ENCODE measurements around the gene HELB. TPM values are rescaled to one million over a fixed set of nuclear protein-coding genes. Genes with fewer than 3 reads are reported as not detected.
A peak's percentile ranks its signal among the peaks of the same experiment; 100 is the strongest.

The HELB gene
- total and polyA plus RNA-seq, 7 experiments from 2014 or later: 29.6 to 59.2 (median 52.6) TPM

DNA sequence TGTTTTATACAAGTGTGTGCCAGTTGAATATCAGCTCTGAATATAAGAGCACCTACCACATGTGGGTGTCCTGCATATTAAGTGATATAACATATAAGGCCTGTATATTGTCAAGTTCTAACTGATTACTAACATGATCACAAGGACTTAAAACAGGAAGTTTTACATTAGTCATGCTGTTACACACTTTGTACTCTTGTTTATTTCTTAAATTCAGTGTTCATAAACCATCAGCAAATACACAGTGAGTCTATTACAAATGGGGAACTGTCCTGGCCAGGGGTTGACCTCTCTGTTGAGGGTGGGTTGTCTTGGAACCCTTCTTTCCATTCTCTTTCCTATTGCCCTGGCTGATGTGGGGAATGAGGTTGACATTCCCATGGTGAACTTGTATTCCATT, 19.1 kb downstream of the HELB start:
- Histone ChIP-seq H3K4me1 (ENCODE audit: control insufficient read depth in 2 of 2, insufficient read depth in 2 of 2, low read length in 2 of 2) (peaks cover 0 to 4% of the 10 kb centered on the region in 2 donors), H3K27ac (ENCODE audit: low read depth, low read length) (no peak overlapping the region), H3K9me3 (ENCODE audit: control insufficient read depth in 2 of 3, low read length in 3 of 3) (no peaks in the 10 kb centered on the region), H3K36me3 (ENCODE audit: control insufficient read depth in 2 of 3, insufficient read depth in 3 of 3, low read length in 3 of 3) (peaks cover 0 to 55% (median 16%) of the 10 kb centered on the region in 3 experiments), H3K27me3 (ENCODE audit: control insufficient read depth in 2 of 2, insufficient read depth in 2 of 2, low read length in 2 of 2) (no peaks in the 10 kb centered on the region), H3K4me3 (ENCODE audit: low read length) (no peak overlapping the region)
- Mint-ChIP-seq H3K4me1 (peaks cover 18 to 80% (median 69%) of the 10 kb centered on the region in 7 donors), H3K4me3 (no peak overlapping the region), H3K27me3 (no peaks in the 10 kb centered on the region), H3K27ac (peak overlapping the region in 6 of 9 donors; percentile 1 to 71 (median 10)), H3K36me3 (peaks cover 22 to 73% (median 38%) of the 10 kb centered on the region in 5 donors), H3K9me3 (no peaks in the 10 kb centered on the region)
- intact Hi-C loops (cut with micrococcal nuclease): loop anchor here in 1 of 2 donors (5.0 kb wide), 1 partner anchor 34 kb away; no protein-coding TSS in a partner anchor
- ATAC-seq (peak; percentile 76), DNase-seq (no peak)
- ChIA-PET CTCF (interaction anchor here (1.3 kb wide), 1 partner anchor 51 kb away, joined by 3 read pairs; no protein-coding TSS in a partner anchor), POLR2A (interaction anchor here (0.9 to 1.0 kb wide), 2 partner anchors 11 to 20 kb away, joined by 3 read pairs; no protein-coding TSS in a partner anchor)

DNA sequence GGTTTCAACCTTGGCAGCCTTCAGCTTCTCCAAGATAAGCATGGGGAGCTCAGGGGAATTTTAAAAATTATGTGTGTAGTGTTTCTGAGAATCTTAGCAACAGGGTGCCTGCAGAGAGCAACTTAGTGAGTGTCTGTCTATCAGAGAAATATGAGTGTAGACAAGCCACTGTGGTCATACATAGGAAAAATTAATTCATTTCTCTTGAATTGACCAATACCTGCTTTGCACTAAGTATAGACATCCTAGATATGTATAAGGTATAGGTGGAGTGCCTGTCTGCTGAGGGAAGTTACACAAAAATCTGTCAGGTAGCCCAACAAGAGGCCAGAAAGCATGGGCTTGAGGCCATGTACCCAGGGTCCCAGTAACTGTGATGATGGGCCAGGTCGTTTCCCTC, 20.7 kb downstream of the HELB start:
- CTCF ChIA-PET: no interaction called here
- H3K9me3 Mint-ChIP-seq: no peaks in the 10 kb centered on the region
- ATAC-seq: no peak

DNA sequence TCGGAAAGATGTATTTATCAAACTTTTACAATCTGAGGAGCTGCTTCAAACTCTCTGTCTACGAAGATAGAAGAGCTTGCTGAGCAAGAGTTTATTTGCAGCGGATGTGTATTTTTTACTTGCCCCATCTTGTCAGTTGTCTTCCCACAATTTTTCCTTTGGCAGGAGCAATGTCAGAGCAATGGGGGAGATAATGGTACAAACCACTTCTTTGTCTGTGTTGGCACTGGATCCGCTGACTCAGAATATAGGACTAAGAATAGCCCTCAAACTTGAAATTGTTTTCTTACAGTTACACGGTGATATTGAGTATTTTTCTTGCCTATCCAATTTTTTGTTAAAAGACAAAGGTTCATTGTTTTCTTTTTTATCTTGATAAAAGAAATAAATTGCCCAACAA, 27.6 kb downstream of the HELB start:
- Mint-ChIP-seq H3K27ac (peak overlapping the region in 1 of 9 donors; percentile 62), H3K4me1 (peaks cover 21 to 62% (median 42%) of the 10 kb centered on the region in 7 donors), H3K27me3 (no peaks in the 10 kb centered on the region), H3K36me3 (peaks cover 30 to 70% (median 58%) of the 10 kb centered on the region in 5 donors), H3K4me3 (no peak overlapping the region), H3K9me3 (no peaks in the 10 kb centered on the region)
- intact Hi-C loops (cut with micrococcal nuclease): no loop called here
- ChIA-PET CTCF (no interaction called here), POLR2A (interaction anchor here (0.6 to 0.9 kb wide), 3 partner anchors 15 to 42 kb away, joined by 3 read pairs; no protein-coding TSS in a partner anchor)
- no peaks in the 10 kb centered on the region for H3K4me1 ChIP-seq (ENCODE audit: control insufficient read depth in 2 of 2, insufficient read depth in 2 of 2, low read length in 2 of 2)
- no peak overlapping the region for H3K4me3 ChIP-seq (ENCODE audit: low read length)
- no peaks in the 10 kb centered on the region for H3K9me3 ChIP-seq (ENCODE audit: control insufficient read depth in 2 of 3, low read length in 3 of 3)
- no peaks in the 10 kb centered on the region for H3K27me3 ChIP-seq (ENCODE audit: control insufficient read depth in 2 of 2, insufficient read depth in 2 of 2, low read length in 2 of 2)
- H3K36me3 ChIP-seq (ENCODE audit: control insufficient read depth in 2 of 3, insufficient read depth in 3 of 3, low read length in 3 of 3): peaks cover 13 to 57% (median 17%) of the 10 kb centered on the region in 3 experiments
- DNase-seq: no peak
- no peak overlapping the region for H3K27ac ChIP-seq (ENCODE audit: low read depth, low read length)
- ATAC-seq: no peak

More for the DNA sequence above, 20.7 kb downstream of the HELB start:
- no peaks in the 10 kb centered on the region for H3K4me1 ChIP-seq (ENCODE audit: control insufficient read depth in 2 of 2, insufficient read depth in 2 of 2, low read length in 2 of 2)
- H3K4me1 Mint-ChIP-seq: peaks cover 20 to 82% (median 69%) of the 10 kb centered on the region in 7 donors
- no peak overlapping the region for H3K27ac ChIP-seq (ENCODE audit: low read depth, low read length)
- no peak overlapping the region for H3K4me3 ChIP-seq (ENCODE audit: low read length)
- no peaks in the 10 kb centered on the region for H3K27me3 ChIP-seq (ENCODE audit: control insufficient read depth in 2 of 2, insufficient read depth in 2 of 2, low read length in 2 of 2)
- H3K36me3 Mint-ChIP-seq: peaks cover 21 to 75% (median 47%) of the 10 kb centered on the region in 5 donors
- H3K9me3 ChIP-seq (ENCODE audit: control insufficient read depth in 2 of 3, low read length in 3 of 3): no peaks in the 10 kb centered on the region
- H3K27ac Mint-ChIP-seq: peak overlapping the region in 6 of 9 donors; percentile 2 to 70 (median 41)
- H3K36me3 ChIP-seq (ENCODE audit: control insufficient read depth in 2 of 3, insufficient read depth in 3 of 3, low read length in 3 of 3): peaks cover 0 to 52% (median 16%) of the 10 kb centered on the region in 3 experiments
- no peaks in the 10 kb centered on the region for H3K27me3 Mint-ChIP-seq
- intact Hi-C loops (cut with micrococcal nuclease): loop anchor here in 1 of 2 donors (5.0 kb wide), 1 partner anchor 36 kb away; no protein-coding TSS in a partner anchor
- no peak for DNase-seq
- no peak overlapping the region for H3K4me3 Mint-ChIP-seq
- POLR2A ChIA-PET: interaction anchor here (0.6 kb wide), 1 partner anchor 369 kb away, joined by 3 read pairs; no protein-coding TSS in a partner anchor

DNA sequence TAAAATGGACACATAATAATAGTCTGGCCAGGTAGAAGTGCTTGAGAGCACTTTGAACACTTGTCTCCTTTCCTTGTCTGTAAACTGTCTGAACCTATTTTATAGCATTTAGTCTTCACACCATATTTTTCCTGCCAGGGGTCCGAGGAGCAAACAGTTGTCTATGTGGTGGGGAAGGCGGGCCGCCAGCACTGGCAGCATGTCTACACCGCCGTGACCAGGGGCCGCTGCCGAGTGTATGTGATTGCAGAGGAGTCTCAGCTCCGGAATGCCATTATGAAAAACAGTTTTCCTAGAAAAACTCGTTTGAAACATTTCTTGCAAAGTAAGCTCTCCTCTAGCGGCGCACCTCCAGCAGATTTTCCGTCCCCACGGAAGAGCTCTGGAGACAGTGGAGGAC, 28.7 kb downstream of the HELB start:
- no peaks in the 10 kb centered on the region for H3K27me3 Mint-ChIP-seq
- peaks cover 15 to 51% (median 31%) of the 10 kb centered on the region in 7 donors for H3K4me1 Mint-ChIP-seq
- H3K36me3 Mint-ChIP-seq: peaks cover 22 to 60% (median 51%) of the 10 kb centered on the region in 5 donors
- intact Hi-C loops (cut with micrococcal nuclease): no loop called here
- Histone ChIP-seq H3K27ac (ENCODE audit: low read depth, low read length) (no peak overlapping the region), H3K36me3 (ENCODE audit: control insufficient read depth in 2 of 3, insufficient read depth in 3 of 3, low read length in 3 of 3) (peaks cover 10 to 56% (median 13%) of the 10 kb centered on the region in 3 experiments), H3K4me3 (ENCODE audit: low read length) (no peak overlapping the region), H3K9me3 (ENCODE audit: control insufficient read depth in 2 of 3, low read length in 3 of 3) (no peaks in the 10 kb centered on the region), H3K4me1 (ENCODE audit: control insufficient read depth in 2 of 2, insufficient read depth in 2 of 2, low read length in 2 of 2) (no peaks in the 10 kb centered on the region), H3K27me3 (ENCODE audit: control insufficient read depth in 2 of 2, insufficient read depth in 2 of 2, low read length in 2 of 2) (no peaks in the 10 kb centered on the region)
- H3K27ac Mint-ChIP-seq: peak overlapping the region in 2 of 9 donors; percentile 11 to 82
- ChIA-PET POLR2A (no interaction called here), CTCF (interaction anchor here (1.2 kb wide), 1 partner anchor 59 kb away, joined by 3 read pairs; no protein-coding TSS in a partner anchor)
- DNase-seq: no peak
- H3K9me3 Mint-ChIP-seq: no peaks in the 10 kb centered on the region
- ATAC-seq: no peak
- no peak overlapping the region for H3K4me3 Mint-ChIP-seq

DNA sequence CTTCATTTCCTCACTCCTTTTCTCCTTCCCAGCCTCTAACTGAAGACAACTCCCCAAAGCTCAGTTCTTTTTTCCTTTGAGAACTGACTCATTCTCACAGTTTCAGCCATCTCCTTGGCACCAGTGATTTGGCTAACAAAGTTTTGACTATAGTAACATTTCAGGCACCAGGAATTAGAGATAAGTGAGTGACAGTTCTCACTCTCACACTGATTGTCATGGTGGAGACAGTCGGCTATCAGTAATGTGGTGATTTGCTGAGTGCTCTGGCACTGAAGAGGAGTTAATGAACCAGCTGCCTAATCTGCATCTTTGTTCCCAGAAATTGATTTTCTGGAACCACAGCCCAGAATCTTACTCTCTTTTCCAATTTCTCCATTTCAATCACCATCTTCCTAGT, 29.5 kb downstream of the HELB start:
- peaks cover 21 to 57% (median 47%) of the 10 kb centered on the region in 5 donors for H3K36me3 Mint-ChIP-seq
- no peaks in the 10 kb centered on the region for H3K9me3 ChIP-seq (ENCODE audit: control insufficient read depth in 2 of 3, low read length in 3 of 3)
- H3K27me3 Mint-ChIP-seq: no peaks in the 10 kb centered on the region
- no peaks in the 10 kb centered on the region for H3K9me3 Mint-ChIP-seq
- H3K4me1 ChIP-seq (ENCODE audit: control insufficient read depth in 2 of 2, insufficient read depth in 2 of 2, low read length in 2 of 2): no peaks in the 10 kb centered on the region
- POLR2A ChIA-PET: no interaction called here
- H3K36me3 ChIP-seq (ENCODE audit: control insufficient read depth in 2 of 3, insufficient read depth in 3 of 3, low read length in 3 of 3): peaks cover 10 to 57% (median 13%) of the 10 kb centered on the region in 3 experiments
- H3K27me3 ChIP-seq (ENCODE audit: control insufficient read depth in 2 of 2, insufficient read depth in 2 of 2, low read length in 2 of 2): no peaks in the 10 kb centered on the region
- no peak overlapping the region for H3K4me3 ChIP-seq (ENCODE audit: low read length)
- peak overlapping the region in 7 of 9 donors; percentile 4 to 82 (median 17) for H3K27ac Mint-ChIP-seq
- CTCF ChIA-PET: interaction anchor here (1.2 kb wide), 1 partner anchor 60 kb away, joined by 3 read pairs; no protein-coding TSS in a partner anchor
- DNase-seq (no peak), ATAC-seq (no peak)
- no peak overlapping the region for H3K27ac ChIP-seq (ENCODE audit: low read depth, low read length)
- peaks cover 14 to 49% (median 29%) of the 10 kb centered on the region in 7 donors for H3K4me1 Mint-ChIP-seq
- H3K4me3 Mint-ChIP-seq: no peak overlapping the region
- intact Hi-C loops (cut with micrococcal nuclease): no loop called here

DNA sequence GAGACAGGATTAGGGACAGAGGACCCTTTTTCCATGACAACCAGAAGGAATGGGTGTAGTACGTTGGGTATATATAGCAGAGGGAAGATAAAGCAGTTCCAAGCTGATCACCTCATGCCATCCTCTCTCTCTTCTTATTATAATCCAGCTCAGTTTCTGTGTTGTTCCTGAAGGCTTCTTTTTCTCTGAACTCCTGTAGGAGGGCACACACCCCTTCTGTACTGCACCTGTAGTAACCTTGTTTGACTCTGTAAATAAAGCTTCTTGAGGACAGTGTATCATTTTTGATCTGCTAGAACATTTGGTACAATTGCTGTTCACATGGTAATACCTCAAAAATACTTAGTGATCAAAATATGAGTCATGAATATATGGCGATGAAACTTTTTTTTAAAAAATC, 33.5 kb downstream of the HELB start:
- no peaks in the 10 kb centered on the region for H3K27me3 Mint-ChIP-seq
- H3K36me3 ChIP-seq (ENCODE audit: control insufficient read depth in 2 of 3, insufficient read depth in 3 of 3, low read length in 3 of 3): peaks cover 17 to 79% (median 27%) of the 10 kb centered on the region in 3 experiments
- no peak overlapping the region for H3K4me3 Mint-ChIP-seq
- peaks cover 32 to 54% (median 47%) of the 10 kb centered on the region in 5 donors for H3K36me3 Mint-ChIP-seq
- H3K4me1 ChIP-seq (ENCODE audit: control insufficient read depth in 2 of 2, insufficient read depth in 2 of 2, low read length in 2 of 2): no peaks in the 10 kb centered on the region
- no peaks in the 10 kb centered on the region for H3K27me3 ChIP-seq (ENCODE audit: control insufficient read depth in 2 of 2, insufficient read depth in 2 of 2, low read length in 2 of 2)
- H3K9me3 ChIP-seq (ENCODE audit: control insufficient read depth in 2 of 3, low read length in 3 of 3): peaks cover 0 to 3% (median 1%) of the 10 kb centered on the region in 3 experiments
- intact Hi-C loops (cut with micrococcal nuclease): loop anchor here in 1 of 2 donors (5.0 kb wide), 1 partner anchor 37 kb away; no protein-coding TSS in a partner anchor
- no peak for ATAC-seq
- CTCF ChIA-PET: no interaction called here
- H3K4me1 Mint-ChIP-seq: peaks cover 6 to 29% (median 18%) of the 10 kb centered on the region in 7 donors
- no peak overlapping the region for H3K27ac ChIP-seq (ENCODE audit: low read depth, low read length)
- no peak overlapping the region for H3K27ac Mint-ChIP-seq
- peaks cover 0 to 23% (median 8%) of the 10 kb centered on the region in 11 donors for H3K9me3 Mint-ChIP-seq
- no peak for DNase-seq
- no peak overlapping the region for H3K4me3 ChIP-seq (ENCODE audit: low read length)
- POLR2A ChIA-PET: no interaction called here
